H1 (cell line): ENCODE results near the gene HAGH. TPM values are rescaled to one million over a fixed set of nuclear protein-coding genes. Genes with fewer than 3 reads are reported as not detected.

Source experiments
- POLR2AphosphoS5 ChIP-seq: IDR thresholded peaks from 2 replicates; pipeline ENCODE4 v1.6.1; 2011; ENCODE audit warnings: low read depth, low read length
- RAD21 ChIP-seq, 2 experiments: IDR thresholded peaks in 1 of 2; conservative IDR thresholded peaks in 1 of 2; 2 replicates each; pipeline ENCODE4 v1.6.1; 2011; ENCODE audit warnings: low read depth in 2 of 2, low read length in 2 of 2, improper control_type of control experiment in 1 of 2, inconsistent platforms in 1 of 2, mild to moderate bottlenecking in 1 of 2, moderate library complexity in 1 of 2
- TAF1 ChIP-seq: IDR thresholded peaks from 2 replicates; pipeline ENCODE4 v1.6.1; 2011; ENCODE audit warnings: mild to moderate bottlenecking, low read depth, low read length
- polyA plus RNA-seq, 7 experiments: library from polyadenylated mRNA; depleted of rRNA in 3 of 7; stranded (reverse) in 5 of 7; unstranded in 2 of 7; fragments of >200 nt in 5 of 7; fragments of 200-250 nt in 2 of 7; gene quantifications; 1 replicate in 5 of 7; 2 replicates in 1 of 7; 4 replicates in 1 of 7; pipeline versions ENCODE4 v1.2.1 to v1.2.3, GENCODE V29; 2011 to 2013; ENCODE audit warnings: missing spikeins in 2 of 7, mixed read lengths in 2 of 7
- total RNA-seq: library from RNA; stranded (reverse); fragmentation: NEBNext Ultra II Directional; extraction: Animal tissue kit (Norgen Biotek cat#: 25700); gene quantifications from 2 replicates; pipeline ENCODE4 v1.2.1, GENCODE V29; 2021
- TF ChIP-seq, protein P1 (sequence below): fragments of 300-600 bp; sonication (generic); IDR thresholded peaks from 2 replicates; pipeline ENCODE4 v1.7.1; 2012; ENCODE audit warnings: low read length, moderate library complexity, mild to moderate bottlenecking, inconsistent platforms; ENCODE audit not compliant: insufficient replicate concordance
- TF ChIP-seq, protein P2 (sequence below), 3 experiments: IDR thresholded peaks; 1 replicate in 2 of 3; 2 replicates in 1 of 3; pipeline versions ENCODE4 v1.5.1 to v1.6.1; 2011; ENCODE audit warnings: low read length in 3 of 3, mild to moderate bottlenecking in 3 of 3, inconsistent platforms in 2 of 3, low read depth in 1 of 3, moderate library complexity in 1 of 3; ENCODE audit not compliant: insufficient read depth in 1 of 3; ENCODE audit errors: control extremely low read depth in 1 of 3

Gene HAGH
- total and polyA plus RNA-seq, 2 of the 8 experiments (the other 6 are each of a cell fraction or from before 2014, with no cell fraction given): 28.7 to 40.6 TPM

DNA sequence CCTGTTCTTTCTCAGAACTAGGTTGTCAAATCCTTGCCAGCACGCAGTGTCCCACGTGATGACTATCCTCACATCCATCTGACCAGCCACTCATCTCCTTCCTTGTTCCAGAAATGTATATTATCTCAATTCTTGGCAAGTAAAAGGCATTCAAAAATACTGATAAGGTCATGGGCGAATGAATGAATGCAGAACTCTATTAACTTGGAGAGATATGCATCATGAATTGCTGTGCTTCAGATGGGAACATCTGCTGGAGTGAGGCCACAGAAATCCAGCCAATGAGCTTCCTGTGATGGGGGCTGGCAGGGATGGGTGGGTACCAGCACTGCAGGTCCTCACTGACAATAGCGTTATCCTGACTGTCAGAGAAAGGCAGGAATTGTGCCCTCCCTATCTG is 19.4 kb upstream of the HAGH start (continued):
- TF ChIP-seq, protein P1, sequence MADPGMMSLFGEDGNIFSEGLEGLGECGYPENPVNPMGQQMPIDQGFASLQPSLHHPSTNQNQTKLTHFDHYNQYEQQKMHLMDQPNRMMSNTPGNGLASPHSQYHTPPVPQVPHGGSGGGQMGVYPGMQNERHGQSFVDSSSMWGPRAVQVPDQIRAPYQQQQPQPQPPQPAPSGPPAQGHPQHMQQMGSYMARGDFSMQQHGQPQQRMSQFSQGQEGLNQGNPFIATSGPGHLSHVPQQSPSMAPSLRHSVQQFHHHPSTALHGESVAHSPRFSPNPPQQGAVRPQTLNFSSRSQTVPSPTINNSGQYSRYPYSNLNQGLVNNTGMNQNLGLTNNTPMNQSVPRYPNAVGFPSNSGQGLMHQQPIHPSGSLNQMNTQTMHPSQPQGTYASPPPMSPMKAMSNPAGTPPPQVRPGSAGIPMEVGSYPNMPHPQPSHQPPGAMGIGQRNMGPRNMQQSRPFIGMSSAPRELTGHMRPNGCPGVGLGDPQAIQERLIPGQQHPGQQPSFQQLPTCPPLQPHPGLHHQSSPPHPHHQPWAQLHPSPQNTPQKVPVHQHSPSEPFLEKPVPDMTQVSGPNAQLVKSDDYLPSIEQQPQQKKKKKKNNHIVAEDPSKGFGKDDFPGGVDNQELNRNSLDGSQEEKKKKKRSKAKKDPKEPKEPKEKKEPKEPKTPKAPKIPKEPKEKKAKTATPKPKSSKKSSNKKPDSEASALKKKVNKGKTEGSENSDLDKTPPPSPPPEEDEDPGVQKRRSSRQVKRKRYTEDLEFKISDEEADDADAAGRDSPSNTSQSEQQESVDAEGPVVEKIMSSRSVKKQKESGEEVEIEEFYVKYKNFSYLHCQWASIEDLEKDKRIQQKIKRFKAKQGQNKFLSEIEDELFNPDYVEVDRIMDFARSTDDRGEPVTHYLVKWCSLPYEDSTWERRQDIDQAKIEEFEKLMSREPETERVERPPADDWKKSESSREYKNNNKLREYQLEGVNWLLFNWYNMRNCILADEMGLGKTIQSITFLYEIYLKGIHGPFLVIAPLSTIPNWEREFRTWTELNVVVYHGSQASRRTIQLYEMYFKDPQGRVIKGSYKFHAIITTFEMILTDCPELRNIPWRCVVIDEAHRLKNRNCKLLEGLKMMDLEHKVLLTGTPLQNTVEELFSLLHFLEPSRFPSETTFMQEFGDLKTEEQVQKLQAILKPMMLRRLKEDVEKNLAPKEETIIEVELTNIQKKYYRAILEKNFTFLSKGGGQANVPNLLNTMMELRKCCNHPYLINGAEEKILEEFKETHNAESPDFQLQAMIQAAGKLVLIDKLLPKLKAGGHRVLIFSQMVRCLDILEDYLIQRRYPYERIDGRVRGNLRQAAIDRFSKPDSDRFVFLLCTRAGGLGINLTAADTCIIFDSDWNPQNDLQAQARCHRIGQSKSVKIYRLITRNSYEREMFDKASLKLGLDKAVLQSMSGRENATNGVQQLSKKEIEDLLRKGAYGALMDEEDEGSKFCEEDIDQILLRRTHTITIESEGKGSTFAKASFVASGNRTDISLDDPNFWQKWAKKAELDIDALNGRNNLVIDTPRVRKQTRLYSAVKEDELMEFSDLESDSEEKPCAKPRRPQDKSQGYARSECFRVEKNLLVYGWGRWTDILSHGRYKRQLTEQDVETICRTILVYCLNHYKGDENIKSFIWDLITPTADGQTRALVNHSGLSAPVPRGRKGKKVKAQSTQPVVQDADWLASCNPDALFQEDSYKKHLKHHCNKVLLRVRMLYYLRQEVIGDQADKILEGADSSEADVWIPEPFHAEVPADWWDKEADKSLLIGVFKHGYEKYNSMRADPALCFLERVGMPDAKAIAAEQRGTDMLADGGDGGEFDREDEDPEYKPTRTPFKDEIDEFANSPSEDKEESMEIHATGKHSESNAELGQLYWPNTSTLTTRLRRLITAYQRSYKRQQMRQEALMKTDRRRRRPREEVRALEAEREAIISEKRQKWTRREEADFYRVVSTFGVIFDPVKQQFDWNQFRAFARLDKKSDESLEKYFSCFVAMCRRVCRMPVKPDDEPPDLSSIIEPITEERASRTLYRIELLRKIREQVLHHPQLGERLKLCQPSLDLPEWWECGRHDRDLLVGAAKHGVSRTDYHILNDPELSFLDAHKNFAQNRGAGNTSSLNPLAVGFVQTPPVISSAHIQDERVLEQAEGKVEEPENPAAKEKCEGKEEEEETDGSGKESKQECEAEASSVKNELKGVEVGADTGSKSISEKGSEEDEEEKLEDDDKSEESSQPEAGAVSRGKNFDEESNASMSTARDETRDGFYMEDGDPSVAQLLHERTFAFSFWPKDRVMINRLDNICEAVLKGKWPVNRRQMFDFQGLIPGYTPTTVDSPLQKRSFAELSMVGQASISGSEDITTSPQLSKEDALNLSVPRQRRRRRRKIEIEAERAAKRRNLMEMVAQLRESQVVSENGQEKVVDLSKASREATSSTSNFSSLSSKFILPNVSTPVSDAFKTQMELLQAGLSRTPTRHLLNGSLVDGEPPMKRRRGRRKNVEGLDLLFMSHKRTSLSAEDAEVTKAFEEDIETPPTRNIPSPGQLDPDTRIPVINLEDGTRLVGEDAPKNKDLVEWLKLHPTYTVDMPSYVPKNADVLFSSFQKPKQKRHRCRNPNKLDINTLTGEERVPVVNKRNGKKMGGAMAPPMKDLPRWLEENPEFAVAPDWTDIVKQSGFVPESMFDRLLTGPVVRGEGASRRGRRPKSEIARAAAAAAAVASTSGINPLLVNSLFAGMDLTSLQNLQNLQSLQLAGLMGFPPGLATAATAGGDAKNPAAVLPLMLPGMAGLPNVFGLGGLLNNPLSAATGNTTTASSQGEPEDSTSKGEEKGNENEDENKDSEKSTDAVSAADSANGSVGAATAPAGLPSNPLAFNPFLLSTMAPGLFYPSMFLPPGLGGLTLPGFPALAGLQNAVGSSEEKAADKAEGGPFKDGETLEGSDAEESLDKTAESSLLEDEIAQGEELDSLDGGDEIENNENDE: no peak
- TF ChIP-seq RAD21 (IDR thresholded peaks at IDR 0.05 in 1 of 2, conservative IDR thresholded peaks at IDR 0.05 in 1 of 2; ENCODE audit: low read depth in 2 of 2, low read length in 2 of 2) (no peak), TAF1 (no peak), POLR2AphosphoS5 (no peak)
- TF ChIP-seq, protein P2, sequence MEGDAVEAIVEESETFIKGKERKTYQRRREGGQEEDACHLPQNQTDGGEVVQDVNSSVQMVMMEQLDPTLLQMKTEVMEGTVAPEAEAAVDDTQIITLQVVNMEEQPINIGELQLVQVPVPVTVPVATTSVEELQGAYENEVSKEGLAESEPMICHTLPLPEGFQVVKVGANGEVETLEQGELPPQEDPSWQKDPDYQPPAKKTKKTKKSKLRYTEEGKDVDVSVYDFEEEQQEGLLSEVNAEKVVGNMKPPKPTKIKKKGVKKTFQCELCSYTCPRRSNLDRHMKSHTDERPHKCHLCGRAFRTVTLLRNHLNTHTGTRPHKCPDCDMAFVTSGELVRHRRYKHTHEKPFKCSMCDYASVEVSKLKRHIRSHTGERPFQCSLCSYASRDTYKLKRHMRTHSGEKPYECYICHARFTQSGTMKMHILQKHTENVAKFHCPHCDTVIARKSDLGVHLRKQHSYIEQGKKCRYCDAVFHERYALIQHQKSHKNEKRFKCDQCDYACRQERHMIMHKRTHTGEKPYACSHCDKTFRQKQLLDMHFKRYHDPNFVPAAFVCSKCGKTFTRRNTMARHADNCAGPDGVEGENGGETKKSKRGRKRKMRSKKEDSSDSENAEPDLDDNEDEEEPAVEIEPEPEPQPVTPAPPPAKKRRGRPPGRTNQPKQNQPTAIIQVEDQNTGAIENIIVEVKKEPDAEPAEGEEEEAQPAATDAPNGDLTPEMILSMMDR (IDR thresholded peaks at IDR 0.05; ENCODE audit: control extremely low read depth in 1 of 3, insufficient read depth in 1 of 3, low read depth in 1 of 3, low read length in 3 of 3): no peak
- TF ChIP-seq, all 59 proteins: peak for 0
